ENCODE measurements around the gene KLHL22.
"Not testable (repeated sequence)": the region's sequence is repeated elsewhere in the genome, so short reads cannot be mapped to it uniquely, and the experiment has no call there.

KLHL22 gene

DNA sequence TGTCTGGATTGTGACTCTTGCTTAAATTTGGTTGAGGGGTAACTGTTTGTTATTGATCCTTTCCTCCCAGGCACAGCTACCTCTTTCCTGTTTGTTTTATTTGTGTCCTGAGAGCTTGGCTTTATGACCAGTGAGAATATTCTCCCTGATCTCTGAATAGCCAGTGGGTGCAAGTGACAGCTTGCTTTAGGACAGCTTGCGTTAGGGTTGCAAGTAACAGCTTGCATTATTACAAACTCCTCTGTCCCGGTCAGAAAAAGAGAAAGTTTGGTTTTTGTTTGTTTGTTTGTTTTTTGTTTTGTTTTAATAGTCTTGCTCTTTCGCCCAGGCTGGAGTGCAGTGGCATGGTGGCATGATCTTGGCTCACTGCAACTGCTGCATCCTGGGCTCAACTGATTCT lies 3.3 kb upstream of the KLHL22 start:
- Histone ChIP-seq H3K9ac (ENCODE audit: low read depth, low read length) (no peak overlapping the region), H3K4me1 (ENCODE audit: insufficient read depth, low read length) (peaks cover 6% of the 10 kb centered on the region; the same call in 1 of the 2 replicates), H3K9me3 (ENCODE audit: control insufficient read depth, insufficient read depth, low read length) (no peaks in the 10 kb centered on the region), H3K36me3 (ENCODE audit: insufficient read depth, low read length) (peaks cover 3% of the 10 kb centered on the region; the same call in 1 of the 2 replicates)

DNA sequence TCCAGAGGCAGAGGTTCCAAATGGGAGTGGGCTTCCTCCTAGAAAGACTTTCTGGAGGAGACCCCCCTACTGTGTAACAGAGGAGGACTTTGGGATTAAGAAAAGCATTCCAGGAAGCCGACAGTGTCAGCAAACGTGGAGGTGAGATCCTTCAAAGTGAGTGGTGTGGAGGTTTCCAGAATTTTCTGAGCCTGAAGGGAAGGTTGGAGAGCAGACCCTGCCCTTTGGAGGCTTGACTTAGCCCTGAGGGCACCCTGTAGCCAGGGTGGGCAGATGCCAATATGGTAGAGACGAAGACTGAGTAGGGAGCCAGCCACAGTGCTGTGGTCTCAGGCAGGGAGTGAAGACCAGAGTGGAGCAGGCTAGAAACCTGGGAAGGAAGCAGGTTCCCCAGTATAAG lies 1.8 kb upstream of the KLHL22 start:
- Histone ChIP-seq H3K4me1 (ENCODE audit: insufficient read depth, low read length) (peaks cover 4% of the 10 kb centered on the region; the same call in 1 of the 2 replicates), H3K36me3 (ENCODE audit: insufficient read depth, low read length) (peaks cover 3% of the 10 kb centered on the region; the same call in 1 of the 2 replicates), H3K9me3 (ENCODE audit: control insufficient read depth, insufficient read depth, low read length) (no peaks in the 10 kb centered on the region), H3K9ac (ENCODE audit: low read depth, low read length) (0 out of 2 replicates have a peak overlapping the region, but pooled peaks have one; percentile 79)

DNA sequence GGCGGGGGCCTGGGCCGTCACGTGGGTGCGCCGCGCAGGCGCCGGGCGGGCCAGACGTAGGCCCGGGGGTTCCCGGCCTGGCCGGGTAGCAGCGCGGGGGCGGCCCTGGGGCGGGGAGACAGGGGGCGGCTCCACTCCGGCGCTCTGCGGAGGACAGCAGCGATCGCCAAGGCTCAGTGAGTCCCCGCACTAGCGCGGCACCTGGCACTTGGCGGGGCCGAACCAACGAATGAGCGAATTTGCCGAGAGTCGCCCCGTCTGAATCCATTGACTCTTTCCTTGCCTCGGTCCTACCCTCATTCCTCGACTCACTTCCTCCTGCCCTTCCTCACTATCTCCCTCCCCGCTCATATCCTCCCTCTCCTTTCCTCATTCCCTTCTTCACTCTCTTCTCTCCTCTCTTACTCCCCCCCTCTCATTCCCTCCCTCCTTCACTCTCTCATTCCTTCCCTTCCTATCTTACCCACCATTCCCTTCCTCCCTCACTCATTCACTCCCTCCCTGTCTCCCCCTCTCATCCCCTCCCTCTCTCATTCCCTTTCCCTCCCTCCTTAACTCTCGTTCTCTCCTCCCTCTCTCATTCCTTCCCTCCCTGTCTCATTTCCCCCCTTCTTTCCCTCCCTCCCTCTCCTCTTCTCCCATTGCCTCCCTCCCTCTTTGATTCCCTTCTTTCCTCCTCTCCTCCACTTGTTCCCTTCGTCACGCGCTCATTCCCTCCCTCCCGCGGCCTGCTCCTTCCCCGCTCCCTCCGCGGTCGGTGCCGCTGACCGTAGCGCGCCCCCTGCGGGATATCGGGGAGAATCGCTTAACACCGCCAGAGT lies 476 bp upstream of the KLHL22 start:
- H3K36me3 ChIP-seq (ENCODE audit: insufficient read depth, low read length): peaks cover 2% of the 10 kb centered on the region; the same call in 1 of the 2 replicates
- no peaks in the 10 kb centered on the region for H3K9me3 ChIP-seq (ENCODE audit: control insufficient read depth, insufficient read depth, low read length)
- H3K4me1 ChIP-seq (ENCODE audit: insufficient read depth, low read length): peaks cover 4% of the 10 kb centered on the region; the same call in 1 of the 2 replicates
- peak overlapping the region; percentile 79 for H3K9ac ChIP-seq (ENCODE audit: low read depth, low read length)

DNA sequence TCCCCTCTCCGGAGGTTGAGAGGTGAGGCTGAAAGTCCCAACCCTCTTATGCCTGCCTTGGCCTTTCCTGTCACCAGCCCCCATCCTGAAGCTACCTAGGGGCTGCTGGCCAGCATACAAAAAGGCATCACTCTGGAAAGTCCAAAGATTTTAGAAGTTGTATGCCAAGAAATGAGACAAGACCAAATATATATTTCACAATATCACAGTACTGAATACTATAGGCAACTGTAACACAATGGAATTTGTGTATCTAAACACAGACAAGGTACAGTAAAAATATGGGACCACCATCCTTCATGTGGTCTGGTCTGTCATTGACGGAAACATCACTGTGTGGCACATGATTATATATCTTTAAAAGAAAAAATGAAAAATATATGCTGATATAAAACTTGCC lies 4.2 kb downstream of the KLHL22 start:
- H3K9me3 ChIP-seq (ENCODE audit: control insufficient read depth, insufficient read depth, low read length): no peaks in the 10 kb centered on the region
- H3K36me3 ChIP-seq (ENCODE audit: insufficient read depth, low read length): no peaks in the 10 kb centered on the region
- H3K4me1 ChIP-seq (ENCODE audit: insufficient read depth, low read length): no peaks in the 10 kb centered on the region
- no peak overlapping the region for H3K9ac ChIP-seq (ENCODE audit: low read depth, low read length)

DNA sequence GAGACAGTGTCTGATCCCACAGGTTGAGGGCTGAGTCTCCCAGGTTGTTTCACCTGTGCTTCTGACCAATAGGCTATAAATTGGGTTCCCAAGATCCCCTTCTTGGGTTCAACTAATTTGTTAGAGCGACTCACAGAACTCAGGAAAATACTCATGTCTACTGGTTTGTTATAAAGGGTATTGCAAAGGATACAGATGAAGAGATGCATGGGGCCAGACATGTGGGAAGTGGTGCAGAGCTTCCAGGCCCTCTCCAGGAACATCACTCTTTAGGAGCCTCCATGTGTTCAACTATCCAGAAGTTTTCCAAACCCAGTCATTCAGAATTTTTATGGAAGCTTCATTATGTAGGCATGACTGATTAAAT lies 4.7 kb downstream of the KLHL22 start:
- no peak overlapping the region for H3K9ac ChIP-seq (ENCODE audit: low read depth, low read length)
- no peaks in the 10 kb centered on the region for H3K4me1 ChIP-seq (ENCODE audit: insufficient read depth, low read length)
- H3K9me3 ChIP-seq (ENCODE audit: control insufficient read depth, insufficient read depth, low read length): no peaks in the 10 kb centered on the region
- no peaks in the 10 kb centered on the region for H3K36me3 ChIP-seq (ENCODE audit: insufficient read depth, low read length)

DNA sequence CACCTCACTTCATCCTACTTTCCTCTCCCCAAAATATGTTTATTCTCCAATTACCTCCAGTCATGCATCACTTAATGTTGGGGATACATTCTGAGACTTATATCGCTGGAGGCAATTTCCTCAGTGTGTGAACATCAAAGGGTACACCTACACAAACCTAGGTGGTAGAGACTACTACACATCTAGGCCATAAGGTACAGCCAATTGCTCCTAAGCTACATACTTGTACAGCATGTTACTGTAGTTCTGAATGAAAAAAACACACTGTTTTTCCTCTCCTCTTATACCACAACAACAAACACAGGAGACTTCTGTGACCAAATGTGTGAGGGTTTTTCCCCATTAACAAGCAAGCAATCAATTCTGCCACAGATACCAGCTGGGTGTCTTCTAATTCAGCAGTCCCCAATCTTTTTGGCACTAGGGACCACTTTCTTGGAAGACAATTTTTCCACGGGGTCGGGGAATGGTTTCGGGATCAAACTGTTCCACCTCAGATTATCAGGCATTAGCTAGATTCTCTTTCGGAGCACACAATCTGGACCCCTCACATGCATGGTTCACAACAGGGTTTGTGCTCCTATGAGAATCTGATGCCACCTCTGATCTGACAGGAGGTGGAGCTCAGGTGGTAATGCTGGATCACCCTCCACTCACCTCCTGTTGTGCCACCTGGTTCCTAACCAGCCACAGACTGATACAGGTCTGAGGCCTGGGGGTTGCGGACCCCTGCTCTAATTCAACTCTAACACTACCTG lies 5.2 kb downstream of the KLHL22 start:
- Histone ChIP-seq H3K9ac (ENCODE audit: low read depth, low read length) (no peak overlapping the region), H3K9me3 (ENCODE audit: control insufficient read depth, insufficient read depth, low read length) (no peaks in the 10 kb centered on the region), H3K4me1 (ENCODE audit: insufficient read depth, low read length) (no peaks in the 10 kb centered on the region), H3K36me3 (ENCODE audit: insufficient read depth, low read length) (no peaks in the 10 kb centered on the region)

DNA sequence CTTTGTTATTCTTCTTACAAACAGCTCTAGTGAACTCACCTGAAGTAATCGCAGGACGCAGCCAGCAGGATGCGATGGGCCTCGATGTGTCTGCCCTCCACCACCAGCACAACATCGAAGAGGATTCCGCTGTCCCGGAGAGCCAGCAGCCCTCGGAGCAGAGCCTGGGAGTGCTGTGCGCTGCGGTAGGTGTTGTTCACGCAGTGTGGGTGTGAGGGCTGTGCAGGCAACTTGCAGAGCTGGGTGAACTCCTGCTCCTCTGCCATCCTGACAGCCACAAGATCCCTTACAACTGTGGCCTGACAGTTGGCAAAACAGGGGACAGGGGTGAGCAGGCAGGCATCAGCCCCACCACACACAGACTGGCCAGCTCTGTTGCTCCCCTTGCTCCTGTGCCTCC lies 6.6 kb downstream of the KLHL22 start:
- Histone ChIP-seq H3K9ac (ENCODE audit: low read depth, low read length) (no peak overlapping the region), H3K4me1 (ENCODE audit: insufficient read depth, low read length) (no peaks in the 10 kb centered on the region), H3K36me3 (ENCODE audit: insufficient read depth, low read length) (no peaks in the 10 kb centered on the region), H3K9me3 (ENCODE audit: control insufficient read depth, insufficient read depth, low read length) (no peaks in the 10 kb centered on the region)

DNA sequence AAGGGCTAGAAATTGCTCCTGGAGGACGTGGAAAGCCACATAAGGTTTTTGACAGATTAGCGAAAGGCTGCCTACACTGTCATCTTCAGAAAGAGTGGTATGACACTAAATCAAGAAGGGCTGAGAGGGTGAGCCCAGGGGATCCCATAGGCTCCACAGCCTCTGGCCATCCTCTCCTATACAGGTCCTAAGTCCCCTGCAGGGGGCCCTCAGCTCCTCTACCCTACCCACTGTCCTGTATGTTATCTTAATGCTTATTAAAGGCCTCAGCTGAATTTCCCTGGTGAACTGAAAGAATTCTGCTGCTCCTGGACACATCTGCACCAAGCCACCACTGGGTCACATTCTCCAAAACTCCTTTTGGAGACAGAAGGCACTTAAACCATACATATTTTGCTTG lies 7.9 kb downstream of the KLHL22 start:
- Histone ChIP-seq H3K4me1 (ENCODE audit: insufficient read depth, low read length) (no peaks in the 10 kb centered on the region), H3K9me3 (ENCODE audit: control insufficient read depth, insufficient read depth, low read length) (no peaks in the 10 kb centered on the region), H3K9ac (ENCODE audit: low read depth, low read length) (no peak overlapping the region), H3K36me3 (ENCODE audit: insufficient read depth, low read length) (no peaks in the 10 kb centered on the region)

DNA sequence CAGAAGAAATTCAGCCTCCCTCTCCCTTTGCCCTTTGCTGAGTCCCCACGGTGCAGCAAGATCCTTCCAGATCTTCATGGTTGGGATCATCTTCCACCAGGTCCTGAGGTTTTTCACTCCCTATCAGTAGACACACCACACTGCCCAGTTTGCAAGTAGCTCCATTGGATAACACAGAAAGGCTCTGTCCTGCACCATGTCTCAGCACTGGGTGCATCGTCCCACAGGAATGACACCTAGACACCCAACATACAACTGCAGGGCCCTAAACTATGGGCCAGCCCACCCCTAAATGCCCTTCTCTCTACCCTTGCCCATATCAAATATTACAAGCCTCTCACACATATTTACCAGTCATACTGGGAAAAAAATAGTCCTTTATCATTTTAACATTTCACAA lies 9.4 kb downstream of the KLHL22 start:
- Histone ChIP-seq H3K4me1 (ENCODE audit: insufficient read depth, low read length) (no peaks in the 10 kb centered on the region), H3K36me3 (ENCODE audit: insufficient read depth, low read length) (no peaks in the 10 kb centered on the region), H3K9ac (ENCODE audit: low read depth, low read length) (no peak overlapping the region), H3K9me3 (ENCODE audit: control insufficient read depth, insufficient read depth, low read length) (no peaks in the 10 kb centered on the region)

DNA sequence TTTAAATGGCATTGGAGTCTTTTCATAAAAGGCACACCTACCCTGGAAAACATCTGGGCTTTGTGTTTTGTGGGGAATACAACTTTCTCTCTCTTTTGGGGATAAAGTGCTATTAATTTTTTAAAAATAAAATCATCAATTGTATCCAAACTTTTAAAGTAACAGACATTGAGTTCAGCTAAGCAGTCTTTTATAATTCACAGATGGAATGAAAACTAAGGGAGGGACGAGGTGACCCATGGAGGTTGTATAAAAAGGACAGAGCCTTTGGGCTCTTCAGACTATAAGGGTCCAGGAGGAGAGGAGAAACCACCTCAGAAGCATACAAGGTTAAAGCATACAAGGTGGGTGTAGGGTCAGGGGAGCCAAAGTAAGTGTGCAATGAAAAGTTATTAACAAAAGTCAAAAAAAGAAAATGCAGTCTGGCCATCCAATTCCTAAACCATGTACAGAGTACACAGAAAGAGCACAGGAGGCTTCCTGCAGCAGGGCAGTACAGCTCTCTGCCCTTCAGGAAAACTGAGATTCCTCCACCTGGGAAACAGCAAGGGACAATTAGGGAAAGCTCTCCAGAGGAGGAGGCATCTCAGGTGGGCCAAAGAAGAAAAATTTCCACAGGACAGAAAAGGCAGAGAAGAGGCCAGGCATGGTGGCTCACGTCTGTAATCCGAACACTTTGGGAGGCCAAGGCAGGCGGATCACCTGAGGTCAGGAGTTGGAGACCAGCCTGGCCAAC lies 10.5 kb downstream of the KLHL22 start:
- Histone ChIP-seq H3K9me3 (ENCODE audit: control insufficient read depth, insufficient read depth, low read length) (no peaks in the 10 kb centered on the region), H3K4me1 (ENCODE audit: insufficient read depth, low read length) (no peaks in the 10 kb centered on the region), H3K36me3 (ENCODE audit: insufficient read depth, low read length) (no peaks in the 10 kb centered on the region), H3K9ac (ENCODE audit: low read depth, low read length) (no peak overlapping the region)

DNA sequence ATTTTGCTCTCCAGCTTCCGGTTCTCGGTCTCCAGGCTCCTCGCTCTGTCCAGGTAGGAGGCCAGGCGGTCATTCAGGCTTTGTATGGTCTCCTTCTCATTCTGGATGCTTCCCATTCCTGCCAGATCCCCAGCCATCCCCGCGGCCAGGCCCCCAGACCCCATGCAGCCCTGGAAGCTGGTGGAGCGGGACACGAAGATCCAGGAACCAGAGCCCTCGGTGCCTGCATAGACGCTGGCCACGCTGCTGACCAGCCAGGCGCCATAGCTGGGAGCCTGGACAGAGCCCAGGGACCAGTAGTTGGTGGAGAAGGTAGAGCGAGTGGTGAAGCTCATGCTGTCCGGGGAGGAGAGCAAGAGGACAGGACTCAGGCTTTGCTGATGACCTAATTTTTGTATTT lies 11.8 kb downstream of the KLHL22 start:
- no peaks in the 10 kb centered on the region for H3K36me3 ChIP-seq (ENCODE audit: insufficient read depth, low read length)

DNA sequence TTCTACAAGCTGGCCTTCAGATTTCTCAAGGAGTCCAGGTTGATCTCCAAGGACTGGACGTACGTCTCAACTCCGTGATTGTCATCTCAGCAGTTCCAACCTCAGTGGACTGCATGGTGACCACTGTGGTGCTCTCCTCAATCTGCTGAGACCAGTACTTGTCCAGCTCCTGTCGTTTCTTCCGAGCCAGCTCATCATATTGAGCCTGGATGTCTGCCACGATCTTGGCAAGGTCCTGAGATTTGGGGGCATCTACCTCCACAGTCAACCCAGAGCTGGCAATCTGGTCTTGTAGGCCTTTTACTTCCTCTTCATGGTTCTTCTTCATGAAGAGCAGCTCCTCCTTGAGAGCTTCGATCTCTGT lies 12.5 kb downstream of the KLHL22 start:
- H3K4me1 ChIP-seq (ENCODE audit: insufficient read depth, low read length); H3K36me3 ChIP-seq (ENCODE audit: insufficient read depth, low read length); H3K9ac ChIP-seq (ENCODE audit: low read depth, low read length); H3K9me3 ChIP-seq (ENCODE audit: control insufficient read depth, insufficient read depth, low read length): not testable (repeated sequence)

More for the DNA sequence above, 11.8 kb downstream of the KLHL22 start:
- H3K9me3 ChIP-seq (ENCODE audit: control insufficient read depth, insufficient read depth, low read length): no peaks in the 10 kb centered on the region
- no peaks in the 10 kb centered on the region for H3K4me1 ChIP-seq (ENCODE audit: insufficient read depth, low read length)
- no peak overlapping the region for H3K9ac ChIP-seq (ENCODE audit: low read depth, low read length)

DNA sequence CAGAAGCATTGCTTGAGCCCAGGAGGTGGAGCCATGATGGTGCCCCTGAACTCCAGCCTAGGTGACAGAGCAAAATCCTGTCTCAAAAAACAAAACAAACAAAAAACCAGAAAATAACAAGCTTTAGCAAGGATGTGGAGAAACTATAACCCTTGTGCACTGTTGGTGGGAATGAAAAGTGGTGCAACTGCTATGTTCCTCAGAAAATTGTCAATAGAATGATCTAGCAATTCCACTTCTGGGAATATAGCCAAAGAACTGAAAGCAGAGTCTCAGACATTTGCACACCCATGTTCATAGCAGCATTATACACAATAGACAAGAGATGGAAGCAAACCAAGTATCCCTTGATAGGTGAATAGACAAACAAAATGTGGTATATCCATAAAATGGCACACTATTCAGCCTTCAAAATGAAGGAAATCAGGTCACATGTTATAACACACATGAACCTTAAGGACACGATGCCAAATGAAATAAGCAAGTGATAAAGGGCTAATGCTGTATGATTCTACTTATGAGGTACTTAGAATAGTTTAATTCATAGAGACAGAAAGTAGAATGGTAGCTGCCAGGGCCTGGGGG lies 15.9 kb downstream of the KLHL22 start:
- no peaks in the 10 kb centered on the region for H3K9me3 ChIP-seq (ENCODE audit: control insufficient read depth, insufficient read depth, low read length)
- no peaks in the 10 kb centered on the region for H3K36me3 ChIP-seq (ENCODE audit: insufficient read depth, low read length)
- no peaks in the 10 kb centered on the region for H3K4me1 ChIP-seq (ENCODE audit: insufficient read depth, low read length)
- H3K9ac ChIP-seq (ENCODE audit: low read depth, low read length): no peak overlapping the region

DNA sequence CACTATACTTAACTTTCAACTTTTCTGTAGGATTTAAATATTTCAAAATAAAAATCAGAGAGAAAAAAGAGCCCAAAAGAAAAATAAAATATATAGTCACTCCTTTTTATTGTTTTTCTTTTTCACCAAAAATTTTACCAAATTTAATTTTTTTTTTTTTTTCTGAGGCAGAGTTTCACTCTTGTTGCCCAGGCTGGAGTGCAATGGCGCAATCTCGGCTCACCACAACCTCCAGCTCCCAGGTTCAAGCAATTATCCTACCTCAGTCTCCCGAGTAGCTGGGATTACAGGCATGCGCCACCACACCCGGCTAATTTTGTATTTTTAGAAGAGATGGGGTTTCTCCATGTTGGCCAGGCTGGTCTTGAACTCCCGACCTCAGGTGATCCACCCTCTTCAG lies 17.5 kb downstream of the KLHL22 start:
- H3K36me3 ChIP-seq (ENCODE audit: insufficient read depth, low read length); H3K4me1 ChIP-seq (ENCODE audit: insufficient read depth, low read length): not testable (repeated sequence)

More for the DNA sequence above, 17.5 kb downstream of the KLHL22 start:
- H3K9me3 ChIP-seq (ENCODE audit: control insufficient read depth, insufficient read depth, low read length); H3K9ac ChIP-seq (ENCODE audit: low read depth, low read length): not testable (repeated sequence)
